ENCODE data around the gene SMYD1. TPM values are rescaled to one million over a fixed set of nuclear protein-coding genes. Genes with fewer than 3 reads are reported as not detected.

Gene SMYD1
- total and polyA plus RNA-seq, 9 donors, result 169 to 337 (median 250) TPM

DNA sequence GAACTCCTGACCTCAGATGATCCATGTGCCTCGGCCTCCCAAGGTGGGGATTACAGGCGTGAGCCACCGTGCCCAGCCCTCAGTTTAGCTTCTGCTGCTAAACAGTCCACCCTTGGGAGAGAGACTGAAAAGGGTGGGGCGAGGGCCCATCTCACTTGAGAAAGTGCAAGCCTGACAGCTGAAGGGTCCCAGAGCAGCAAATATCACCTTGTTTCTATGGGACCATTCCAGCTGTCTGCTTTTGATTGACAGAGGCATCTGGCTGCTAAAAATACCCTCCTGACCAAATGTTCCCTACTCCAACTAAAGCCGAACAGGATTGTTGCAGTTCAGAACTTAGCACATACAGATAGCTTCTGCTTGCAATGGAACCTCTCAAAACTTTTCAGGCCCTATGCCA is 436 bp upstream of the SMYD1 start:
- Histone ChIP-seq H3K4me3 (ENCODE audit: low read length) (no peak overlapping the region), H3K4me1 (ENCODE audit: control insufficient read depth, insufficient read depth, low read length) (peaks cover 12% of the 10 kb centered on the region), H3K27ac (ENCODE audit: low read length) (peak overlapping the region; percentile 97), H3K36me3 (ENCODE audit: control insufficient read depth, insufficient read depth, low read length) (no peaks in the 10 kb centered on the region), H3K27me3 (ENCODE audit: control insufficient read depth, insufficient read depth, low read length) (no peaks in the 10 kb centered on the region), H3K9me3 (replicated peaks; ENCODE audit: control insufficient read depth, low read depth, low read length) (no peaks in the 10 kb centered on the region)
- 72% methylated on average over 3 of the region's 5 CpGs for WGBS (ENCODE audit: insufficient coverage)
- peak; percentile 90 for DNase-seq

DNA sequence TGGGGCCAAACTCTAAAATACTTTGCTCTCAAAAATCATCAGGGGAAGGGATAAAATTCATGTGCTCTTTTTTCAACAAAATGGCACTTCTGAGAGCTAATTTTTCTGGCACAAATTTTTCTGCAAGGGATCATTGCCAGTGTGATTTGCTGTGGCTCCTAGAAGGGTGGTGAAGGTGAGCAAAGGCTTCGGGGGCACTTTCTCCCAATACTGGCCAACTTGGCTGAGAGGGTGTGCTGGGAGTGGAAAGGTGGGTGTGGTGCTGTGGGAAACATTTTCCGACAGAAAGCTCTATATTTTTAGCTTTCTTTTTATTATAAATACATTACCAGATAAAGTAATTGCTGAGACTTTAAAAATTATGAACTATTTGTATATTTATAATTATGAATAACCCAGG is 419 bp downstream of the SMYD1 start:
- Histone ChIP-seq H3K4me1 (ENCODE audit: control insufficient read depth, insufficient read depth, low read length) (peaks cover 12% of the 10 kb centered on the region), H3K27ac (ENCODE audit: low read length) (peak overlapping the region; percentile 97), H3K4me3 (ENCODE audit: low read length) (peak overlapping the region; percentile 54), H3K27me3 (ENCODE audit: control insufficient read depth, insufficient read depth, low read length) (no peaks in the 10 kb centered on the region), H3K36me3 (ENCODE audit: control insufficient read depth, insufficient read depth, low read length) (no peaks in the 10 kb centered on the region), H3K9me3 (replicated peaks; ENCODE audit: control insufficient read depth, low read depth, low read length) (no peaks in the 10 kb centered on the region)
- WGBS (ENCODE audit: insufficient coverage), result no CpG with 5 or more reads among the region's 2 CpGs
- no peak for DNase-seq

DNA sequence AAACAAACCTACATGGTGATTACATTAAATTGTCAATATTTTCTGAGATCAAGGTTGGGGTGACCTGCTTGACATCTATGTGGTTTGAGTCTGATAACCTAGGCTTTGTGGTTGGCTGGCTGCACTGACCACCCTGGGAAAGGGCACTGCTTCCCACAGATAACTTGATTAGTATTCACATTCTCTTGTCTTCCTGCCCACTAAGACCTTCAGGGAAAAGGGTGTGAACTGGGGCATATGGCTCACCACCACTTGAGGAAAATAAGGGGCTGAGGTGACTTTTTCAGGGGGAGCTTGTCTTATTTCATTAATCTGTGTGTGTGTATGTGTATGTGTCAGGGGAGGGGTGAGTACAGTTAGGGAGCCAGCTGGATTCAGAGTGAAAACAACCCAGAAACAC is 1.5 kb downstream of the SMYD1 start:
- Histone ChIP-seq H3K27me3 (ENCODE audit: control insufficient read depth, insufficient read depth, low read length) (no peaks in the 10 kb centered on the region), H3K9me3 (replicated peaks; ENCODE audit: control insufficient read depth, low read depth, low read length) (peaks cover 3% of the 10 kb centered on the region), H3K27ac (ENCODE audit: low read length) (peak overlapping the region; percentile 97), H3K4me1 (ENCODE audit: control insufficient read depth, insufficient read depth, low read length) (peaks cover 12% of the 10 kb centered on the region), H3K36me3 (ENCODE audit: control insufficient read depth, insufficient read depth, low read length) (no peaks in the 10 kb centered on the region), H3K4me3 (ENCODE audit: low read length) (peak overlapping the region; percentile 54)
- no peak for DNase-seq

DNA sequence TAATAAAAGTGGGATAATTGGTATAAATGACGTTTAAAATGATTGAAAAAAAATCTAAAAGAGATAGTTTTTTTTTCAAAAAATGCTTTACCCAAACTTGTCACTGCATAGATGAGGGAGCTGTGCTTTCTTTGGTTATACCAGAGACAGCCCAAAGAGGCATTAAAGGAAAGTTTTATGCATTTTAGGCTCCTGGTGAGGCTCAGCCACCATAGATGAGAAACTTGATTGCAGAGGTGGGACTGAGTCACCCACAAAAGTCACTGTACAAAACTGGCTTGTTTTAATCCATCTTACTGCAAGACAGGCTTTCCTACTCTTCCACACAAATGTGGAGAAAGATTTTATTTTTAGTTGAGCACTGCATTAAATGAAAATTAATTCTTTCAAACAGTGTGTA is 2.4 kb downstream of the SMYD1 start:
- DNase-seq, result no peak
- Histone ChIP-seq H3K4me3 (ENCODE audit: low read length) (peak overlapping the region; percentile 54), H3K36me3 (ENCODE audit: control insufficient read depth, insufficient read depth, low read length) (no peaks in the 10 kb centered on the region), H3K9me3 (replicated peaks; ENCODE audit: control insufficient read depth, low read depth, low read length) (peaks cover 3% of the 10 kb centered on the region), H3K27me3 (ENCODE audit: control insufficient read depth, insufficient read depth, low read length) (no peaks in the 10 kb centered on the region), H3K4me1 (ENCODE audit: control insufficient read depth, insufficient read depth, low read length) (peaks cover 14% of the 10 kb centered on the region), H3K27ac (ENCODE audit: low read length) (peak overlapping the region; percentile 37)
- no CpG with 5 or more reads among the region's 1 CpG for WGBS (ENCODE audit: insufficient coverage)

DNA sequence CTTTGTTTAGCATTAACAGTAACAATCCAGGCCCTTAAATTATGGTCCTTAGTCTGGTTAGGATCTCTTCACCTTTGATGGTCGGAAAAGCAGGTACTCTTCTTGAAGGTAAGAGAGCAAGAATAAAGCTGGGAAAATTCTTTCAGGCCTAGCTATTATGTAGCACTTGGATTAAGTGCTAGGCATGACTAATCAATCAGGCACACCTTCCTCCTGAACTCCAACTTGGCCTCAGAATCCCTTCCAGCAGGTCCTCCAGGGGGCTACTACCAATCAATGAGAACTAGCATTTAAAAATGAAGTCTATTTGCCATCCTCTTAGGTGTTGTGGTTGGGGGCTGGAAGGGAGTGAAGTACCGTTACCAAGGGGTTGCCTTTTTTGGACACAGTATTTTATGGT is 3.7 kb downstream of the SMYD1 start:
- Histone ChIP-seq H3K9me3 (replicated peaks; ENCODE audit: control insufficient read depth, low read depth, low read length) (peaks cover 3% of the 10 kb centered on the region), H3K36me3 (ENCODE audit: control insufficient read depth, insufficient read depth, low read length) (no peaks in the 10 kb centered on the region), H3K4me1 (ENCODE audit: control insufficient read depth, insufficient read depth, low read length) (peaks cover 15% of the 10 kb centered on the region), H3K27me3 (ENCODE audit: control insufficient read depth, insufficient read depth, low read length) (no peaks in the 10 kb centered on the region), H3K4me3 (ENCODE audit: low read length) (no peak overlapping the region), H3K27ac (ENCODE audit: low read length) (no peak overlapping the region)
- no peak for DNase-seq
- WGBS (ENCODE audit: insufficient coverage), result 88% methylated on average over 1 of the region's 2 CpGs

DNA sequence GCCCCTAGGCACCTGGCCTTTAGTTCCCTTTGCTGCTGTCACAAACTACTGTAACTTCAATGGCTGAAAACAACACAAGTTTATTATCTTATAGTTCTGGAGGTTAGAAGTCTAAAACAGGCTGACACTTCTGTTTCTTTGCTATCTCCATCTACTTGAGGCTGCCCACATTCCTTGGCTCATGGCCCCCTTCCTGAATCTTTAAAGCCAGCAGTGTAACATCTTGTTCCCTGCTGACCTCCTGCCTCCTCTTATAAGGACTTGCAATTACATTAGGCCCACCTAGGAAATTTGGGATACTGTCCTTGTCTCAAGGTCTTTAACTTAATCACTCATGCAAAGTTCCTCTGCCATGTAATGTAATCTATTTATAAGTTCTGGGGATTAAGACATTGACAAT is 6.5 kb downstream of the SMYD1 start:
- DNase-seq, result no peak
- Histone ChIP-seq H3K4me1 (ENCODE audit: control insufficient read depth, insufficient read depth, low read length) (peaks cover 19% of the 10 kb centered on the region), H3K36me3 (ENCODE audit: control insufficient read depth, insufficient read depth, low read length) (no peaks in the 10 kb centered on the region), H3K27ac (ENCODE audit: low read length) (no peak overlapping the region), H3K27me3 (ENCODE audit: control insufficient read depth, insufficient read depth, low read length) (no peaks in the 10 kb centered on the region), H3K9me3 (replicated peaks; ENCODE audit: control insufficient read depth, low read depth, low read length) (peaks cover 3% of the 10 kb centered on the region), H3K4me3 (ENCODE audit: low read length) (no peak overlapping the region)

DNA sequence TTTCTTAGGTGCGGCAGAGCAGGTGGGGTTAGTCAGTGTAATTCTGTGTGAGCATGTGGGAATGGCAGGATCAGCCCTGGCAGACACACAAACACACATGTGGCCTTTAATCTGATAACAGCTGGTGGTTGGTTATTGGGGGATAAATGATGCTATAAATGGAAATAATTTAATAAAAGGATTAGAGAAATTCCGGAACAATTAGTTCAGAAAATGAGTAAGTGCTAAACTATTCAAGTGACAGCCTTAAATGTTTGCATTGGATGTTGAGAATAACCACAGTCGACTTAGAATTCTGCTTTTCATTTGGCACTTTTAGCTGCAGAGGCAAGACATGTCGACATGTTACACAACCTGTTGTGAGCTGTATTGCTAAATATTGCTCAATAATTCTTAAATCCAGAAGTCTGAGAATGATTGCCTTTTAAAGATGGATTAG is 7.2 kb downstream of the SMYD1 start:
- WGBS (ENCODE audit: insufficient coverage), result 48% methylated on average over 2 of the region's 4 CpGs
- Histone ChIP-seq H3K4me3 (ENCODE audit: low read length) (no peak overlapping the region), H3K27ac (ENCODE audit: low read length) (peak overlapping the region; percentile 47), H3K9me3 (replicated peaks; ENCODE audit: control insufficient read depth, low read depth, low read length) (peaks cover 3% of the 10 kb centered on the region), H3K4me1 (ENCODE audit: control insufficient read depth, insufficient read depth, low read length) (peaks cover 19% of the 10 kb centered on the region), H3K27me3 (ENCODE audit: control insufficient read depth, insufficient read depth, low read length) (no peaks in the 10 kb centered on the region), H3K36me3 (ENCODE audit: control insufficient read depth, insufficient read depth, low read length) (no peaks in the 10 kb centered on the region)
- DNase-seq, result peak; percentile 41

DNA sequence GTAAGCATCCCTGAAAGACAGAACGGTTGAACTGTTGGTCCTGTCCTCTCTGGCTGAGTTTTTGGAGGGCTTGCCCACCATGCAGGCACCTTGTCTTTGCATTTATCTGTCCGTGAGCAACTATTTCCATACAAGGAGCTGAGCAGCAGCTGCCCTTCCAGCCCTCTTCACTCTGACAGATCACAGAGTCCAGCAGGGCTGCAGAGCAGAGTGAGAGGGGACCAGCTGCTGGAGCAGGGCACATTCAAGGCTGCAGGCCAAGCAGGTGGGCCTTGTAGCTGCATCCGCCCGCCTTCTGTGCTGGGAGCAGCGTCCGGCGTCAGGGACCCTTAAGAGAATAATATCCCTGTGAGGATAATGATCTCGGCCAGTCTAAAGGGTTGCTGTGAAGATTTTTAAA is 9.5 kb downstream of the SMYD1 start:
- Histone ChIP-seq H3K4me1 (ENCODE audit: control insufficient read depth, insufficient read depth, low read length) (peaks cover 27% of the 10 kb centered on the region), H3K9me3 (replicated peaks; ENCODE audit: control insufficient read depth, low read depth, low read length) (peaks cover 3% of the 10 kb centered on the region), H3K36me3 (ENCODE audit: control insufficient read depth, insufficient read depth, low read length) (no peaks in the 10 kb centered on the region), H3K4me3 (ENCODE audit: low read length) (no peak overlapping the region), H3K27ac (ENCODE audit: low read length) (peak overlapping the region; percentile 82), H3K27me3 (ENCODE audit: control insufficient read depth, insufficient read depth, low read length) (no peaks in the 10 kb centered on the region)
- DNase-seq, result peak; percentile 85
- 47% methylated on average over 2 of the region's 8 CpGs for WGBS (ENCODE audit: insufficient coverage)

DNA sequence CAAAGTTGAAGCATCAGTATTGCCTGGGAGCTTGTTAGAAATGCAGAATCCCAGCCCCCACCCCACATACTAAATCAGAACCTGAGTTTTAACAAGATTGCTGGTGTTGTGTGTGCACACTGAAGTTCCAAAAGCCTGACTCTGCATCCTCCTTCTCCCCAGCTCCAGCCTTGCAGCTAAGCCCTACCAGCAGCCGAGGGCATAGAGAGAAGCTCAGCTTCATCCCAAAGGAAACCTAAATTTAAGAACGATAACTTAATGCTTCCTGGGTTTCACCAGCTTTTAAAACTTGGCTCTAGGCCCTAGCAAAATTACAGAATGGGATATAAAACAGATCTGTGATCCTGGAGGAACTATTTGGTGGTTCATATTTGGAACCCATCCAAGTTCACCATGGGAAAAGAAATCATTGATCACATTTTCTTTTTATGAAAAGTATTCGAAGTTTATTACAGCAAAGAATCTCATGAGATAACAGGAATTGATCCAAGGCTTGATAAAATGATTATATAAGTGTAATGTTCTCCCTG is 11.1 kb downstream of the SMYD1 start:
- Histone ChIP-seq H3K36me3 (ENCODE audit: control insufficient read depth, insufficient read depth, low read length) (no peaks in the 10 kb centered on the region), H3K27ac (ENCODE audit: low read length) (no peak overlapping the region), H3K4me1 (ENCODE audit: control insufficient read depth, insufficient read depth, low read length) (peaks cover 31% of the 10 kb centered on the region), H3K27me3 (ENCODE audit: control insufficient read depth, insufficient read depth, low read length) (no peaks in the 10 kb centered on the region), H3K4me3 (ENCODE audit: low read length) (no peak overlapping the region), H3K9me3 (replicated peaks; ENCODE audit: control insufficient read depth, low read depth, low read length) (peaks cover 3% of the 10 kb centered on the region)
- no peak for DNase-seq
- WGBS (ENCODE audit: insufficient coverage), result no CpG with 5 or more reads among the region's 3 CpGs

DNA sequence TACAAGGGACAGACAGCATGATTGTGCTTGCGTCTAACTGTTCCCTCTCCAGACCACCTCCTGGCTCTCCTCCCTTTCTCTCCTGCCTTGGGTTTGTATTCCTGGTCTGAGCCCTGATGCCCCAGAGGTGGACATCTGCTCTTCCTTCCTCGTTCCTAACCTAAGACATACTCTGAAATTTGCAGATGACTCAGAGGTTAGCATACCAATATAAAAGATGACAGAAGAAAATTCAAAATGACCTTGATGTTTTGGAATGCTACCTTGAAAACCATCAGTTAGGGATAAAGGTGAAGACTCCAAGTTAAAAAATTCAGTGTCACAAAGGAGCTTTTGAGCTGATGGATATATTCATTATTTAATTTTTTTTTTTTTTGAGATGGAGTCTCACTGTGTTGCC is 12.9 kb downstream of the SMYD1 start:
- DNase-seq, result no peak
- no CpG with 5 or more reads among the region's 2 CpGs for WGBS (ENCODE audit: insufficient coverage)
- peaks cover 8% of the 10 kb centered on the region for H3K36me3 ChIP-seq (ENCODE audit: control insufficient read depth, insufficient read depth, low read length)
- no peaks in the 10 kb centered on the region for H3K27me3 ChIP-seq (ENCODE audit: control insufficient read depth, insufficient read depth, low read length)
- peaks cover 29% of the 10 kb centered on the region for H3K4me1 ChIP-seq (ENCODE audit: control insufficient read depth, insufficient read depth, low read length)
- no peak overlapping the region for H3K4me3 ChIP-seq (ENCODE audit: low read length)
- H3K9me3 ChIP-seq (replicated peaks; ENCODE audit: control insufficient read depth, low read depth, low read length), result no peaks in the 10 kb centered on the region
- H3K27ac ChIP-seq (ENCODE audit: low read length), result no peak overlapping the region

DNA sequence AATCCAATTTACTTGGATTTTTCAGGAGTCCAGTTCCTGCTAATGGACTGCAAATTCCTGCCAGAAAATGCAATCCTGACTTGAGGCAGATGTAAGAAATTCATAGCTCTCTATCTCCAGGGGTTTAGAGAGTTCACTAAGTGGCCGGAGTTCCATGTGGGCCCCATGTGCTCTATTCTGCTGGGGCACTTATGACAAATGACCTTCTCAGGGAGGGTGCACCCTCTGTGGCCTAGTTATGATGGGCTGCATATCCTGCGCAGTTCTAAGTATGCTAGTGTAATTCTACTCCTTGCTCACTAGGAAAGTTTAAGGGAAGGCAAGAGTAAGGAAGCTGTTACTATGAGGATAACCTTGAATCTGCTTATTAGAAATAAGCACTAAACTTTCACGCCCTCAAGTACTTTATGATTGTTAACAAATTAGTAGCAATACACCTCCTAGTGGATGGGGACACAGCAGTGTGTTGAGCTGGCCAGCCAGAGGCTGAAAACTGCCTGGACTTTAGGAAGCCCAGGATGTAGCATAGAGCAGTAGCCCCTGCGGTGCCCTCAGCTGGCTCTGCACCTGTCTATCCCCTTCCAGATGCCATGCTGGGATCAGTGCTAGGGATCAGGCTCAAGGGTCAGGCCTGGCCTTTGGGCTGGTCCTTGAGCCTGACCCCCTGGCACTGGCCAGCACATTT is 14.4 kb downstream of the SMYD1 start:
- Histone ChIP-seq H3K4me1 (ENCODE audit: control insufficient read depth, insufficient read depth, low read length) (peaks cover 21% of the 10 kb centered on the region), H3K4me3 (ENCODE audit: low read length) (no peak overlapping the region), H3K36me3 (ENCODE audit: control insufficient read depth, insufficient read depth, low read length) (peaks cover 11% of the 10 kb centered on the region), H3K27me3 (ENCODE audit: control insufficient read depth, insufficient read depth, low read length) (no peaks in the 10 kb centered on the region), H3K27ac (ENCODE audit: low read length) (no peak overlapping the region), H3K9me3 (replicated peaks; ENCODE audit: control insufficient read depth, low read depth, low read length) (no peaks in the 10 kb centered on the region)
- WGBS (ENCODE audit: insufficient coverage), result 58% methylated on average over 2 of the region's 4 CpGs
- peak; percentile 27 for DNase-seq
